OCI-LY3 (cell line): ENCODE results near the gene GFY.

Source experiments
- EZH2phosphoT487 ChIP-seq: fragments of 200-600 bp; shearing (Covaris generic); IDR thresholded peaks from 2 replicates; pipeline ENCODE4 v1.6.1; 2018; ENCODE audit warnings: antibody characterized with exemption, mixed run types, low read depth
- TF ChIP-seq, protein P1 (sequence below): fragments of 200-600, 300-600 bp; sonication (generic); IDR thresholded peaks from 2 replicates; pipeline ENCODE4 v1.5.1; 2014; ENCODE audit warnings: antibody characterized with exemption, low read length, low read depth

DNA sequence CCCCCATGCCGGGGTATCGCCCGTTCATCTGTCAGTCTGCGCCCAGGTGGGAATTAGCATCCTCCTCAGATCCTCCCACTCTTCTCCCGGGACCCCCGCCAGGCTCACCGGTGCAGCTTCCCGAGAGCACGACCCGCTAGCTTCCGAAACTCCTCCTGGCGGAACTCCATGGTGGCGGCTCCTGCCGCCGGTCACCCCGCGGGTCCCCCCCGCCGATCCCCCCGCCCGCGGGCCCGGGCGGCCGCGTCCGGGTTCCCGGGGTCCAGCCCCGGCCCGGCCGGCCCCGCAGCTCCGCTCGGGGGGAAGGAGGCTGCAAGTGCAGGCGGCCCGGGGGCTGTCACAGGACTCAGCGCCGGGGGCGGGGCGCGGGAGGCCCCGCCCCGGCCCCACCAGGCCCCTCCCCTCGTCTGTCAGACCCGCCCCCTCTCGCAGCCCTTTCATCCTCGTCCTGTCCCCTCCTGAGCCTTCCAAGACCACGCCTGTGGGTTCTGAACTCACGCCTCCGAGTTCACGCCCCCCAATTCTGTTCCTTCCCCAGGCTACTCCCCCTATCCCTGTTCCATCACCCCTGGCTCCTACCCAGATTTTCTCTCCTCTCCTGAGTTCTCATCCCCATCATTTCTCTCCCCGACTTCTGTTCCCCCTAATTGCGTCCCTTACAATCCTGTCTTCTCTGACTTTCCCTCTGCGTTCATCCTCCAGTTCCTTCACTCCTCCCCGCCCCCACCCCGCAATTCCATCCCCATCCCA, 16.2 kb downstream of the GFY start, which contains the start of gene SLC17A7:
- no peak for TF ChIP-seq EZH2phosphoT487
- TF ChIP-seq, protein P1, sequence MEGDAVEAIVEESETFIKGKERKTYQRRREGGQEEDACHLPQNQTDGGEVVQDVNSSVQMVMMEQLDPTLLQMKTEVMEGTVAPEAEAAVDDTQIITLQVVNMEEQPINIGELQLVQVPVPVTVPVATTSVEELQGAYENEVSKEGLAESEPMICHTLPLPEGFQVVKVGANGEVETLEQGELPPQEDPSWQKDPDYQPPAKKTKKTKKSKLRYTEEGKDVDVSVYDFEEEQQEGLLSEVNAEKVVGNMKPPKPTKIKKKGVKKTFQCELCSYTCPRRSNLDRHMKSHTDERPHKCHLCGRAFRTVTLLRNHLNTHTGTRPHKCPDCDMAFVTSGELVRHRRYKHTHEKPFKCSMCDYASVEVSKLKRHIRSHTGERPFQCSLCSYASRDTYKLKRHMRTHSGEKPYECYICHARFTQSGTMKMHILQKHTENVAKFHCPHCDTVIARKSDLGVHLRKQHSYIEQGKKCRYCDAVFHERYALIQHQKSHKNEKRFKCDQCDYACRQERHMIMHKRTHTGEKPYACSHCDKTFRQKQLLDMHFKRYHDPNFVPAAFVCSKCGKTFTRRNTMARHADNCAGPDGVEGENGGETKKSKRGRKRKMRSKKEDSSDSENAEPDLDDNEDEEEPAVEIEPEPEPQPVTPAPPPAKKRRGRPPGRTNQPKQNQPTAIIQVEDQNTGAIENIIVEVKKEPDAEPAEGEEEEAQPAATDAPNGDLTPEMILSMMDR = no peak
